Measurements from ENCODE around the gene ZNF516.
"Not testable (repeated sequence)": the region's sequence is repeated elsewhere in the genome, so short reads cannot be mapped to it uniquely, and the experiment has no call there.

The ZNF516 gene

GRCh38 chr18:76490033-76490432 lies 5.0 kb downstream of the ZNF516 start:
- no peak for DNase-seq

- no peak for DNase-seq
Measured at GRCh38 chr18:76489081-76489480, 6.0 kb downstream of the ZNF516 start.

GRCh38 chr18:76488190-76488589 lies 6.9 kb downstream of the ZNF516 start:
- DNase-seq, result peak in 1 of 14 donors; percentile 34

- no peak for DNase-seq
Measured at GRCh38 chr18:76487782-76488181, 7.3 kb downstream of the ZNF516 start.

- DNase-seq, result no peak
Measured at GRCh38 chr18:76487070-76487469, 8.0 kb downstream of the ZNF516 start.

GRCh38 chr18:76486574-76486973 lies 8.5 kb downstream of the ZNF516 start:
- no peak for DNase-seq

GRCh38 chr18:76486038-76486437 lies 9.0 kb downstream of the ZNF516 start:
- no peak for DNase-seq

GRCh38 chr18:76484749-76485387 lies 10.2 kb downstream of the ZNF516 start:
- DNase-seq, result no peak

GRCh38 chr18:76483780-76484179 lies 11.3 kb downstream of the ZNF516 start:
- DNase-seq, result no peak

GRCh38 chr18:76482971-76483691 lies 11.9 kb downstream of the ZNF516 start:
- DNase-seq, result no peak

GRCh38 chr18:76482267-76482666 lies 12.8 kb downstream of the ZNF516 start:
- DNase-seq, result no peak

- no peak for DNase-seq
Measured at GRCh38 chr18:76480913-76481312, 14.1 kb downstream of the ZNF516 start.

GRCh38 chr18:76479351-76480238 lies 15.4 kb downstream of the ZNF516 start:
- no peak for DNase-seq

GRCh38 chr18:76476665-76477561 lies 18.1 kb downstream of the ZNF516 start:
- no peak for DNase-seq

- no peak for DNase-seq
Measured at GRCh38 chr18:76475450-76476194, 19.4 kb downstream of the ZNF516 start.

- no peak for DNase-seq
Measured at GRCh38 chr18:76474824-76475223, 20.2 kb downstream of the ZNF516 start.

- not testable (repeated sequence) for DNase-seq
Measured at GRCh38 chr18:76473521-76473920, 21.5 kb downstream of the ZNF516 start.

- no peak for DNase-seq
Measured at GRCh38 chr18:76472829-76473228, 22.2 kb downstream of the ZNF516 start.

GRCh38 chr18:76471593-76471992 lies 23.4 kb downstream of the ZNF516 start:
- DNase-seq, result no peak

- DNase-seq, result no peak
Measured at GRCh38 chr18:76468345-76469304, 26.4 kb downstream of the ZNF516 start.

All from C1 segment of cervical spinal cord (tissue), 14 donors.